ENCODE data around the gene EDIL3. TPM values are rescaled to one million over a fixed set of nuclear protein-coding genes. Genes with fewer than 3 reads are reported as not detected.

The EDIL3 gene
- total and polyA plus RNA-seq, 4 donors, result 8.3 to 66.0 (median 11.0) TPM

DNA sequence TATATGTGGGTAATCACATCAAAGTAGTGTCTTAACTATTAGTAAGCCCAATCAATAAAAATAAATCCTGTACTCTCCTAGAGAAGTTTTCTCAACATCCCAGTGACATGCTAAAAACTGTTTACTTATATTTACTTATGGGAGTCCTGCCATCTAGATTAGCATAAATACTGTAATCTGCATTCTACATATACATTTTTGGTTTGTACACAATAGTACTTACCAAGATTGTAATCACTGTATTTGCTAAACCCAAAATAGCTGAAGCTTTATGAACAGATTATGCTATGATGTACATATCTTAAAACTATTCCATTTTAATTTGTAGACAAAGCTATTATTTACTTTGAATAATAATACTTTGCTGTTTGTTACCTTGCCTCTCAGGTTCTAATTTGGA is 105.4 kb downstream of the EDIL3 start:
- ATAC-seq (ENCODE audit: insufficient read depth, low FRiP score), result no peak

DNA sequence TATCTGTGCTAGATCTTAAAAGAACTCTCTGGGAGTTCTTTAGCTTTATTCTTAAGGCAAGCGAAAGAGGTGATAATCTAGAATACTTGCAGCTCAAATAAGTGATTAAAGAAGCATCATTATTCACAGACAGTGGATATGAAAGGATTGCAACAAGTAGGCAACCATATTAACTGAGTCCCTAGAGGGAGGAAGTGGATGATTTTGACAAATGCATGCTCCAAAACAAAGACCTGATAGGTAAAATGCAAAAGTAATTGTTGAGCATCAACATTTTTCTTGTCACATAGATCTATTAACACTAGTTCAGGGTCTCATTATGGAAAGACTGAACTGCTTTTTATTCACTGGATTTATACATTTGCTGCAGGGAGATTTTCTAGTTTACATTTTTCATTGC is 109.1 kb downstream of the EDIL3 start:
- ATAC-seq (ENCODE audit: insufficient read depth, low FRiP score), result no peak
- H3K9me3 ChIP-seq (ENCODE audit: control insufficient read depth in 4 of 4, insufficient read depth in 3 of 4, low read length in 3 of 4), result no peaks in the 10 kb centered on the region
- H3K27ac ChIP-seq (ENCODE audit: low read depth in 1 of 2, low read length in 1 of 2), result no peak overlapping the region
- TF ChIP-seq, protein P1, sequence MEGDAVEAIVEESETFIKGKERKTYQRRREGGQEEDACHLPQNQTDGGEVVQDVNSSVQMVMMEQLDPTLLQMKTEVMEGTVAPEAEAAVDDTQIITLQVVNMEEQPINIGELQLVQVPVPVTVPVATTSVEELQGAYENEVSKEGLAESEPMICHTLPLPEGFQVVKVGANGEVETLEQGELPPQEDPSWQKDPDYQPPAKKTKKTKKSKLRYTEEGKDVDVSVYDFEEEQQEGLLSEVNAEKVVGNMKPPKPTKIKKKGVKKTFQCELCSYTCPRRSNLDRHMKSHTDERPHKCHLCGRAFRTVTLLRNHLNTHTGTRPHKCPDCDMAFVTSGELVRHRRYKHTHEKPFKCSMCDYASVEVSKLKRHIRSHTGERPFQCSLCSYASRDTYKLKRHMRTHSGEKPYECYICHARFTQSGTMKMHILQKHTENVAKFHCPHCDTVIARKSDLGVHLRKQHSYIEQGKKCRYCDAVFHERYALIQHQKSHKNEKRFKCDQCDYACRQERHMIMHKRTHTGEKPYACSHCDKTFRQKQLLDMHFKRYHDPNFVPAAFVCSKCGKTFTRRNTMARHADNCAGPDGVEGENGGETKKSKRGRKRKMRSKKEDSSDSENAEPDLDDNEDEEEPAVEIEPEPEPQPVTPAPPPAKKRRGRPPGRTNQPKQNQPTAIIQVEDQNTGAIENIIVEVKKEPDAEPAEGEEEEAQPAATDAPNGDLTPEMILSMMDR (IDR thresholded peaks at IDR 0.05; ENCODE audit: control extremely low read depth, extremely low read depth), result no peak
- no peaks in the 10 kb centered on the region for H3K36me3 ChIP-seq (ENCODE audit: control insufficient read depth in 4 of 4, insufficient read depth in 4 of 4, low read length in 4 of 4)
- H3K4me1 ChIP-seq (ENCODE audit: control insufficient read depth in 5 of 5, insufficient read depth in 5 of 5, low read length in 5 of 5), result peaks cover 0 to 5% (median 0%) of the 10 kb centered on the region in 5 donors
- 93% methylated on average over 1 of the region's 1 CpG for WGBS, 2 donors
- H3K4me3 ChIP-seq, result no peak overlapping the region
- H3K9ac ChIP-seq (ENCODE audit: insufficient read depth in 1 of 2, low read length in 2 of 2), result no peak overlapping the region
- DNase-seq, result no peak
- H3K27me3 ChIP-seq (ENCODE audit: control insufficient read depth in 3 of 3, insufficient read depth in 3 of 3, low read length in 2 of 3), result no peaks in the 10 kb centered on the region

More for the DNA sequence above, 105.4 kb downstream of the EDIL3 start:
- Histone ChIP-seq H3K4me3 (no peak overlapping the region), H3K27ac (ENCODE audit: low read depth in 1 of 2, low read length in 1 of 2) (no peak overlapping the region), H3K9me3 (ENCODE audit: control insufficient read depth in 4 of 4, insufficient read depth in 3 of 4, low read length in 3 of 4) (no peaks in the 10 kb centered on the region), H3K4me1 (ENCODE audit: control insufficient read depth in 5 of 5, insufficient read depth in 5 of 5, low read length in 5 of 5) (no peaks in the 10 kb centered on the region), H3K36me3 (ENCODE audit: control insufficient read depth in 4 of 4, insufficient read depth in 4 of 4, low read length in 4 of 4) (no peaks in the 10 kb centered on the region), H3K27me3 (ENCODE audit: control insufficient read depth in 3 of 3, insufficient read depth in 3 of 3, low read length in 2 of 3) (no peaks in the 10 kb centered on the region), H3K9ac (ENCODE audit: insufficient read depth in 1 of 2, low read length in 2 of 2) (no peak overlapping the region)
- TF ChIP-seq, protein P1 (IDR thresholded peaks at IDR 0.05; ENCODE audit: control extremely low read depth, extremely low read depth), result no peak
- no peak for DNase-seq

GRCh38 chr5:84274585-84275468 is 109.9 kb downstream of the EDIL3 start:
- WGBS, 2 donors, result 74 to 77% methylated on average over 3 of the region's 3 CpGs
- peaks cover 0 to 5% (median 0%) of the 10 kb centered on the region in 5 donors for H3K4me1 ChIP-seq (ENCODE audit: control insufficient read depth in 5 of 5, insufficient read depth in 5 of 5, low read length in 5 of 5)
- DNase-seq (peak; percentile 34 to 63 (median 57)), ATAC-seq (ENCODE audit: insufficient read depth, low FRiP score) (no peak)
- no peaks in the 10 kb centered on the region for H3K9me3 ChIP-seq (ENCODE audit: control insufficient read depth in 4 of 4, insufficient read depth in 3 of 4, low read length in 3 of 4)
- H3K4me3 ChIP-seq, result no peak overlapping the region
- TF ChIP-seq, protein P1 (IDR thresholded peaks at IDR 0.05; ENCODE audit: control extremely low read depth, extremely low read depth), result peak; percentile 45
- no peaks in the 10 kb centered on the region for H3K27me3 ChIP-seq (ENCODE audit: control insufficient read depth in 3 of 3, insufficient read depth in 3 of 3, low read length in 2 of 3)
- H3K27ac ChIP-seq (ENCODE audit: low read depth in 1 of 2, low read length in 1 of 2), result no peak overlapping the region
- no peak overlapping the region for H3K9ac ChIP-seq (ENCODE audit: insufficient read depth in 1 of 2, low read length in 2 of 2)
- no peaks in the 10 kb centered on the region for H3K36me3 ChIP-seq (ENCODE audit: control insufficient read depth in 4 of 4, insufficient read depth in 4 of 4, low read length in 4 of 4)

Measured in lung (tissue), 12 donors.